ENCODE results near the gene RPTOR. TPM values are rescaled to one million over a fixed set of nuclear protein-coding genes. Genes with fewer than 3 reads are reported as not detected.

Gene RPTOR
- total and polyA plus RNA-seq, 10 of the 15 experiments (the other 5 are each of a cell fraction or from before 2014, with no cell fraction given), result 0.18 to 32.1 (median 7.8) TPM

DNA sequence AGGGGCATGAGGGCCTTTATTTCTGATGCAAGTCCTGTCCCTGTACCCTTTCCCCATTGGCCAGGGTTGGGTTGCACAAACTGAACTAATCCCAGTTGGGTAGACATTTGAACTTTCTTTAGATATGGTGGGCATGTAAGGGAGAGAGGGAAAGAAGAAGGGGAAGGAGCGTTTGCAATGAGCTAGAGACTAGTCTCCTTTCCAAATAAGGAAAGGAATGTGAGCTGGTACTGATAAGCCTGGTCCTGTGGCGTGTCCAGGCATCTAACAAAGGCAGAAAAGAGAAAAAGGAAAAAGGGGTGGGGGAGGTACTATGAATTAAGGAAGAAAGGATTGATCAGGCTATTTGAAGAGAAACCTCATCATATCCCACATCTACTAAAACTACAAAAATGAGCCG is 467.3 kb downstream of the RPTOR start (continued):
- TF ChIP-seq, protein P1, sequence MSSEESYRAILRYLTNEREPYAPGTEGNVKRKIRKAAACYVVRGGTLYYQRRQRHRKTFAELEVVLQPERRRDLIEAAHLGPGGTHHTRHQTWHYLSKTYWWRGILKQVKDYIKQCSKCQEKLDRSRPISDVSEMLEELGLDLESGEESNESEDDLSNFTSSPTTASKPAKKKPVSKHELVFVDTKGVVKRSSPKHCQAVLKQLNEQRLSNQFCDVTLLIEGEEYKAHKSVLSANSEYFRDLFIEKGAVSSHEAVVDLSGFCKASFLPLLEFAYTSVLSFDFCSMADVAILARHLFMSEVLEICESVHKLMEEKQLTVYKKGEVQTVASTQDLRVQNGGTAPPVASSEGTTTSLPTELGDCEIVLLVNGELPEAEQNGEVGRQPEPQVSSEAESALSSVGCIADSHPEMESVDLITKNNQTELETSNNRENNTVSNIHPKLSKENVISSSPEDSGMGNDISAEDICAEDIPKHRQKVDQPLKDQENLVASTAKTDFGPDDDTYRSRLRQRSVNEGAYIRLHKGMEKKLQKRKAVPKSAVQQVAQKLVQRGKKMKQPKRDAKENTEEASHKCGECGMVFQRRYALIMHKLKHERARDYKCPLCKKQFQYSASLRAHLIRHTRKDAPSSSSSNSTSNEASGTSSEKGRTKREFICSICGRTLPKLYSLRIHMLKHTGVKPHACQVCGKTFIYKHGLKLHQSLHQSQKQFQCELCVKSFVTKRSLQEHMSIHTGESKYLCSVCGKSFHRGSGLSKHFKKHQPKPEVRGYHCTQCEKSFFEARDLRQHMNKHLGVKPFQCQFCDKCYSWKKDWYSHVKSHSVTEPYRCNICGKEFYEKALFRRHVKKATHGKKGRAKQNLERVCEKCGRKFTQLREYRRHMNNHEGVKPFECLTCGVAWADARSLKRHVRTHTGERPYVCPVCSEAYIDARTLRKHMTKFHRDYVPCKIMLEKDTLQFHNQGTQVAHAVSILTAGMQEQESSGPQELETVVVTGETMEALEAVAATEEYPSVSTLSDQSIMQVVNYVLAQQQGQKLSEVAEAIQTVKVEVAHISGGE (CRISPR knock-in tag; IDR thresholded peaks at IDR 0.05), result no peak
- TF ChIP-seq SUZ12 (IDR thresholded peaks at IDR 0.05; ENCODE audit: unreplicated experiment), result no peak

DNA sequence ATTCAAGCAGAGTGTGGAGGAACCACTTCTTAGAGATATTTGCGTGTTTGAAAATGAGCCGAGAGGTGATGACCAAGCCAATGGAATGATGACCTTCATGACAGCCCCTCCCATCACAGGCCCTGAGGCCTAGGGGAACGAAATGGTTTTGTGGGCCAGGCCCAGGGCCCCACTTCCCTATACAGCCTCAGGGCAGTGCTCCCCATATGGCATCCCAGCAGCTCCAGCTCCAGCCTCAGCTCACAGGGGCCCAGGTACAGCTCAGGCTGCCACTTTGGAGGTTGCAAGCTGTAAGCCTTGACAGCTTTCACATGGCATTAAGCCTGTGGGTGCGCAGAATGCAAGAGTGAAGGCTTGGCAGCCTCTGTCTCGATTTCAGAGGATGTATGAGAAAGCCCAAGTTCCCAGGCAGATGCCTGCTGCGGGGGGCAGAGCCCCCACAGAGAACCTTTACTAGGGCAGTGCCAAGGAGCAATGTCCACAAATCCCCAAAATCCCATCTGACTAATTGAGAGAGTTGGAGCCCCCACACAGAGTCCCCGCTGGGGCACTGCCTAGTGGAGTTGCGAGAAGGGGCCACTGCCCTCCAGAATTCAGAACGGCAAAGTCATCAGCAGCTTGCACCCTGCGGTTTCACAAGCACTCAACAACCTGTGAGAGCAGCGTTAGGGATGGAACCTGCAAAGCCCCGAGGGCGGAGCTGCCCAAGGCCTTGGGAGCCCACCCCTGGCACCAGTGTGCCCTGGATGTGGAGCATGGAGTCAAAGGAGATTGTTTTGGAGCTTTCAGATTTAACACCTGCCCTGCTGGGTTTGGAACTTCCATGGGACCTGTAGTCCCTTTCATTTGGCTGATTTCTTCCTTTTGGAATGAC is 468.2 kb downstream of the RPTOR start:
- DNase-seq (ENCODE audit: low read depth, low spot score), result no peak
- no peak for ATAC-seq
- ChIA-PET POLR2A (no interaction called here), RAD21 (ENCODE audit: unreplicated experiment) (no interaction called here), SMC1A (ENCODE audit: uncharacterized antibody, unreplicated experiment) (no interaction called here), CTCF (no interaction called here)
- H3K27ac ChIP-seq (ENCODE audit: control insufficient read depth, insufficient read depth), result no peak overlapping the region
- no peaks in the 10 kb centered on the region for H3K79me2 ChIP-seq (ENCODE audit: control insufficient read depth, insufficient read depth, low read length)
- no peak for FAIRE-seq
- no peaks in the 10 kb centered on the region for H3K36me3 ChIP-seq (ENCODE audit: control insufficient read depth in 2 of 2, insufficient read depth in 2 of 2, low read length in 1 of 2)
- no peaks in the 10 kb centered on the region for H3K4me1 ChIP-seq (ENCODE audit: control insufficient read depth, insufficient read depth, low read length)
- no peak overlapping the region for H3K4me3 ChIP-seq
- BruUV-seq (replicated peaks), result no TSS peak
- in situ Hi-C loops (cut with MboI), result loop anchor here (25.0 kb wide), 1 partner anchor 224 kb away; the partner anchor contains the start of genes NDUFAF8 and TEPSIN
- no peaks in the 10 kb centered on the region for H4K20me1 ChIP-seq (ENCODE audit: control insufficient read depth, insufficient read depth)
- intact Hi-C loops (cut with micrococcal nuclease; ENCODE audit: unreplicated experiment), result no loop called here
- H3K9ac ChIP-seq (ENCODE audit: control insufficient read depth, insufficient read depth, low read length), result no peak overlapping the region
- 44% methylated on average over 13 of the region's 13 CpGs for WGBS (ENCODE audit: insufficient coverage, insufficient replicate concordance, low lambda C conversion rate, missing lambda C conversion rate)
- no peaks in the 10 kb centered on the region; the same call in 1 of the 3 replicates for H3K9me3 ChIP-seq (replicated peaks; ENCODE audit: control insufficient read depth, insufficient read depth, low read length)
- TF ChIP-seq POLR2AphosphoS5 (IDR thresholded peaks at IDR 0.05; ENCODE audit: low read length), result no peak
- H3K4me2 ChIP-seq (ENCODE audit: control insufficient read depth, insufficient read depth), result no peak overlapping the region
- no peak overlapping the region for H2AFZ ChIP-seq (ENCODE audit: control insufficient read depth, low read depth, low read length)
- peaks cover 0 to 2% of the 10 kb centered on the region in 2 experiments; a peak in 1 of 4 replicates for H3K27me3 ChIP-seq (replicated peaks in 1 of 2; ENCODE audit: control insufficient read depth in 2 of 2, insufficient read depth in 2 of 2, low read length in 1 of 2)
